Vagina (tissue), 2 donors: ENCODE data around the gene RGS21.

ENCODE experiments used
- POLR2A ChIP-seq, 2 donors: fragments of 450-650 bp; IDR thresholded peaks; one replicate each; pipeline ENCODE4 v1.6.1; 2017; ENCODE audit warnings: antibody characterized with exemption in 2 of 2, mild to moderate bottlenecking in 2 of 2, moderate library complexity in 2 of 2
- TF ChIP-seq, protein P1 (sequence below), 3 experiments: fragments of 450-650 bp in 2 of 3; fragments of 200-600 bp in 1 of 3; sonication (generic) in 1 of 3; IDR thresholded peaks; one replicate each; pipeline ENCODE4 v1.5.1; 2017 to 2019; ENCODE audit warnings: antibody characterized with exemption in 3 of 3, mild to moderate bottlenecking in 2 of 3, moderate library complexity in 2 of 3

DNA sequence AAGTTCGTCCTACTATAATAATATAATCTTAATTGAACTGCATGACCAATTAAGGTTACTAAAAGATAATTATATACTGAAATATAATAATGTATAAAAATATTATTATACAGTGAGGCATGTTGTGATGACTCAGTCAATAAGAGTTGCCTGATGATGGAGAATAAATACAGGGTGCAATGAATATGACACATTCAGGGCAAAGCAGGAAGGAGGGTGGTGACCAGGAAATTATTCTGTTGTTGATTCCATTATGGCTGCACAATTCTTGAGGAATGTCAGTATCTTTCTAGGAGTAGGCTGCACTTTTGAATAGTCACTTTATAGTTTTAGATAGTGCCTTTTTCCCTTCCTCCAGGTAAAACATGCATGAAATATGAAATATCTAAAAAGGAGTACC, 46.4 kb upstream of the RGS21 start:
- TF ChIP-seq, protein P1, sequence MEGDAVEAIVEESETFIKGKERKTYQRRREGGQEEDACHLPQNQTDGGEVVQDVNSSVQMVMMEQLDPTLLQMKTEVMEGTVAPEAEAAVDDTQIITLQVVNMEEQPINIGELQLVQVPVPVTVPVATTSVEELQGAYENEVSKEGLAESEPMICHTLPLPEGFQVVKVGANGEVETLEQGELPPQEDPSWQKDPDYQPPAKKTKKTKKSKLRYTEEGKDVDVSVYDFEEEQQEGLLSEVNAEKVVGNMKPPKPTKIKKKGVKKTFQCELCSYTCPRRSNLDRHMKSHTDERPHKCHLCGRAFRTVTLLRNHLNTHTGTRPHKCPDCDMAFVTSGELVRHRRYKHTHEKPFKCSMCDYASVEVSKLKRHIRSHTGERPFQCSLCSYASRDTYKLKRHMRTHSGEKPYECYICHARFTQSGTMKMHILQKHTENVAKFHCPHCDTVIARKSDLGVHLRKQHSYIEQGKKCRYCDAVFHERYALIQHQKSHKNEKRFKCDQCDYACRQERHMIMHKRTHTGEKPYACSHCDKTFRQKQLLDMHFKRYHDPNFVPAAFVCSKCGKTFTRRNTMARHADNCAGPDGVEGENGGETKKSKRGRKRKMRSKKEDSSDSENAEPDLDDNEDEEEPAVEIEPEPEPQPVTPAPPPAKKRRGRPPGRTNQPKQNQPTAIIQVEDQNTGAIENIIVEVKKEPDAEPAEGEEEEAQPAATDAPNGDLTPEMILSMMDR (IDR thresholded peaks at IDR 0.05) = no peak
- no peak for TF ChIP-seq POLR2A (IDR thresholded peaks at IDR 0.05)
